Measurements from ENCODE around the gene PERM1. TPM values are rescaled to one million over a fixed set of nuclear protein-coding genes. Genes with fewer than 3 reads are reported as not detected.

The PERM1 gene
- total and polyA plus RNA-seq, 2 of the 8 experiments (the other 6 are each of a cell fraction or from before 2014, with no cell fraction given), result not detected

- Histone ChIP-seq H3K27me3 (replicated peaks in 1 of 4; ENCODE audit: control insufficient read depth in 3 of 4, extremely low read depth in 1 of 4, insufficient read depth in 3 of 4, low read length in 3 of 4) (peaks cover 64 to 86% (median 84%) of the 10 kb centered on the region in 4 experiments), H4K8ac (ENCODE audit: extremely low read depth, insufficient read depth, low read length) (no peak overlapping the region; the same call in 1 of the 2 replicates), H2AFZ (ENCODE audit: low read length) (no peak overlapping the region)
- no peak for TF ChIP-seq CTBP2 (IDR thresholded peaks at IDR 0.05; ENCODE audit: borderline replicate concordance, insufficient read depth, insufficient read length, low read length)
- no peak for TF ChIP-seq RAD21 (IDR thresholded peaks at IDR 0.05 in 1 of 2, conservative IDR thresholded peaks at IDR 0.05 in 1 of 2; ENCODE audit: low read depth in 2 of 2, low read length in 2 of 2)
- no peak for TF ChIP-seq BCL11A (IDR thresholded peaks at IDR 0.05; ENCODE audit: low read depth in 2 of 2, low read length in 2 of 2)
- TF ChIP-seq SIN3A (conservative IDR thresholded peaks at IDR 0.05 in 1 of 2, IDR thresholded peaks at IDR 0.05 in 1 of 2; ENCODE audit: low read depth in 1 of 2, low read length in 2 of 2), result no peak
- no peak for TF ChIP-seq SIX5 (IDR thresholded peaks at IDR 0.05; ENCODE audit: low read depth, low read length)
- TF ChIP-seq SUZ12 (IDR thresholded peaks at IDR 0.05; ENCODE audit: low read length), result no peak
- no peak for TF ChIP-seq NRF1 (IDR thresholded peaks at IDR 0.05; ENCODE audit: low read depth, low read length)
- TF ChIP-seq JUN (IDR thresholded peaks at IDR 0.05; ENCODE audit: low read depth, low read length), result no peak
- TF ChIP-seq TAF1 (IDR thresholded peaks at IDR 0.05; ENCODE audit: low read depth, low read length), result no peak
- TF ChIP-seq RBBP5 (IDR thresholded peaks at IDR 0.05; ENCODE audit: borderline replicate concordance, low read depth, low read length), result no peak
- no peak for TF ChIP-seq KDM1A (IDR thresholded peaks at IDR 0.05; ENCODE audit: borderline replicate concordance, low read length)
Observed at GRCh38 chr1:932776-933602, 48.9 kb downstream of the PERM1 start.

More at GRCh38 chr1:932776-933602, 48.9 kb downstream of the PERM1 start:
- WGBS, 2 experiments (ENCODE audit: extremely low coverage in 1 of 2, insufficient coverage in 1 of 2, insufficient read length in 1 of 2, insufficient replicate concordance in 2 of 2, low coverage in 1 of 2, low lambda C conversion rate in 2 of 2, missing lambda C conversion rate in 1 of 2), result 83% methylated on average over 20 of the region's 25 CpGs; no CpG with 5 or more reads in 1 of the 2 experiments
- Histone ChIP-seq H3K9me3 (ENCODE audit: insufficient read depth in 2 of 2, low read depth in 1 of 2, low read length in 1 of 2) (no peaks in the 10 kb centered on the region), H3K4me1 (replicated peaks in 1 of 4; ENCODE audit: control insufficient read depth in 3 of 4, insufficient read depth in 4 of 4, low read length in 3 of 4) (peaks cover 2 to 10% (median 8%) of the 10 kb centered on the region in 4 experiments), H4K5ac (ENCODE audit: insufficient read length, low read depth, low read length) (no peak overlapping the region), H3K4me2 (ENCODE audit: insufficient read depth in 1 of 2, low read depth in 2 of 2, low read length in 2 of 2) (no peak overlapping the region), H2BK20ac (ENCODE audit: low read length) (no peak overlapping the region), H3K23ac (ENCODE audit: insufficient read length) (no peak overlapping the region), H2AK5ac (ENCODE audit: low read depth, low read length) (peak overlapping the region; percentile 65; the same call in 1 of the 2 replicates), H2BK5ac (ENCODE audit: low read depth, low read length) (no peak overlapping the region), H4K20me1 (replicated peaks in 1 of 2; ENCODE audit: control insufficient read depth in 1 of 2, insufficient read depth in 2 of 2, low read length in 2 of 2) (peaks cover 17 to 18% of the 10 kb centered on the region in 2 experiments), H4K91ac (replicated peaks; ENCODE audit: insufficient read length, low read length) (no peak overlapping the region), H3K4me3 (ENCODE audit: extremely low read depth in 1 of 4, insufficient read depth in 2 of 4, low read depth in 3 of 4, low read length in 4 of 4) (no peak overlapping the region), H2BK12ac (ENCODE audit: low read depth, low read length) (no peak overlapping the region), H3K9ac (replicated peaks in 1 of 4; ENCODE audit: extremely low read depth in 1 of 4, low read depth in 3 of 4, low read length in 3 of 4) (no peak overlapping the region), H3K79me1 (ENCODE audit: low read depth, low read length) (no peaks in the 10 kb centered on the region), H3K23me2 (ENCODE audit: low read depth, low read length) (no peaks in the 10 kb centered on the region), H3K79me2 (ENCODE audit: control insufficient read depth in 1 of 2, insufficient read depth in 2 of 2, low read length in 2 of 2) (no peaks in the 10 kb centered on the region), H2BK120ac (replicated peaks; ENCODE audit: low read depth, low read length) (no peak overlapping the region), H2BK15ac (ENCODE audit: low read length) (no peak overlapping the region), H3K14ac (ENCODE audit: insufficient read length) (no peak overlapping the region), H3K36me3 (ENCODE audit: control insufficient read depth in 2 of 4, insufficient read depth in 4 of 4, low read length in 3 of 4) (no peaks in the 10 kb centered on the region), H3K27ac (ENCODE audit: low read depth, low read length) (no peak overlapping the region), H3K18ac (ENCODE audit: extremely low read depth, low read length) (no peak overlapping the region), H3K4ac (replicated peaks; ENCODE audit: insufficient read length, low read depth, low read length) (peak overlapping the region; percentile 78), H3K56ac (replicated peaks; ENCODE audit: insufficient read length, low read depth, low read length) (no peak overlapping the region)
- no peak for FAIRE-seq
- ChIA-PET POLR2A (ENCODE audit: partially characterized antibody) (interaction anchor here (0.6 to 1.1 kb wide), 2 partner anchors 27 to 28 kb away, joined by 3 read pairs; no protein-coding TSS in a partner anchor), CTCF (ENCODE audit: partially characterized antibody) (interaction anchor here (0.9 to 1.4 kb wide), 4 partner anchors 18 to 28 kb away, joined by 3 to 6 read pairs (median 4); no protein-coding TSS in a partner anchor)
- DNase-seq (ENCODE audit: low read depth in 1 of 2, low spot score in 2 of 2), result no peak
